SIG-M5 (cell line): Measurements from ENCODE around the gene ANKDD1A.

ENCODE experiments used
- DNase-seq: peaks from one replicate; lab custom pipeline; 2025; lab: John Stamatoyannopoulos, UW

Gene ANKDD1A

DNA sequence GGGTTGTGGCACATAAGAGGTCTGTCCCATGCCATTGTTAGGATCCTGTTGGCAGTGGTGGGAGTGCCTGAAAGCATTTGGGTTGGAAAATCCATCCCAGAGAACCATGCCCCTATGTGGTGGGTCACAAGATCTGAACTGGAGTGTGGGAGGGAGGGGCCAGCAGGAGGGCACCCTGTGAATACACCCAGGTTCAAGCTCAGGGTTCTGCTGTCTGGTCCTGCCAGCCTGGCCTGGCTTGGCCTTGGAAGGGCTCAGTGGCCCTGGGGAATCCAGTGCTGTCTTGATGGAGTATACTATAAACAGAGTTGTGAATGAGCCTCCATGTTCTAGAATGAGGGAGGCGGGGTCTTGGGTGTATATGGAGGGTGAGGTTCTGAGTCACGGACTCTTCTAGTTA, 11.8 kb downstream of the ANKDD1A start:
- DNase-seq = no peak

DNA sequence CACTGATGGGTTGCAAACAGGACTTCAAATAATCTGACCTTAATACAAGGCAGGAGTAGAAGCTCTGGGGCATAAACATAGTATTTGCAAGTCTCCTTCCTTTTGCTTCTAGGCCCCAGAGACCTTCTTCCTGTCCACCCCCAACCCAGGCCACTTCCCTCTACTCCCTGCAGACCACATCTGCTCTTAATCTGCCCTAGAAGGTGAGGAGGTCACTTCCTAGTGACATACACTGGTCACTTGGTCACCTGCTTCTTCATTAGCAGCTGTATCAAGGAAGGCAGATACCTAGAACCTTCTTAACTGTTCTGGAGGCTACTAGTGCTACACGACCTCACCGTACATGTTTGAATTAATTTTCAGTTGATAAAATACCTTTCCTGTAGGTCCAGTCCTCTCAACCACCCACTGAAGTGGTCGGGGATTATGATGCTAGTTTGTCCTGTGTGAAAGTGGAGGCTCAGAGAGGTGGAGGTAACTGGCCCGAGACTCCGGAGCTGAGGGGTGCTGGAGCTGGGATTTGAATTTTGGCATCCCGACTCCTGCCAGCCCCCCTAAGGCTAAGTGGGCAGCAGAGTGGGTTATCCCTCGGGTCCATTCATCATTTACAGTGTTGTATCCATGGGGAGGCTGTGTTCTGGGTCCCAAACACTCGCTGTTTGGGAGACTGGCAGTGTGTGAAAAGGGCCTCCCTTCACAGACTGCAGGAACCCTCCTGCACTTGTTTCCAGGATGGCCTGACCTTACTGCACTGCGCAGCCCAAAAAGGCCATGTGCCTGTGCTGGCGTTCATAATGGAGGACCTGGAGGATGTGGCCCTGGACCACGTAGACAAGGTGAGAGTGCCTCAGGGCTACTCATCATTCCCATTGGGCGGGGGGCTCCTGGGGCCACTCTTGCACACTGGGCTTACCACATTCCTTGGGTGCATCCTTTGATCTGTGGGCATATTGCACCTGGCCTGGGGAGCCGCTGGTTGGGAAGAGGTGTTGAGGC, 13.9 kb downstream of the ANKDD1A start:
- no peak for DNase-seq

DNA sequence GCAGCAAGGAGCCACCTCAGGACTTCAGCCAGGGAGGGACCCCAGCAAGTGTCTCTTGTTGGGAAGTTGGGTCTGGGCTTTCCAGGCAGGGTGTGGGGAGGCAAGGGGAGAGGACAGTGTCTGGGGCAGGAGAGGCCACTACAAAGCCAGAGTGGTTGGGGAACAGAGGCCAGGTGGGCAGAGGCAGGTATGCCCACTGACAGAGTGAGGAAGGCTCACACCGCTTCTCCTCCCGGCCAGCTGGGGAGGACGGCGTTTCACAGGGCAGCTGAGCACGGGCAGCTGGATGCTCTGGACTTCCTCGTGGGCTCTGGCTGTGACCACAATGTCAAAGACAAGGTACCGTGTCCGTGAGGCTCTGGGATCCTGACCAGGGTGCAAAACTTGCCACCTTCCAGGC, 15.0 kb downstream of the ANKDD1A start:
- no peak for DNase-seq

DNA sequence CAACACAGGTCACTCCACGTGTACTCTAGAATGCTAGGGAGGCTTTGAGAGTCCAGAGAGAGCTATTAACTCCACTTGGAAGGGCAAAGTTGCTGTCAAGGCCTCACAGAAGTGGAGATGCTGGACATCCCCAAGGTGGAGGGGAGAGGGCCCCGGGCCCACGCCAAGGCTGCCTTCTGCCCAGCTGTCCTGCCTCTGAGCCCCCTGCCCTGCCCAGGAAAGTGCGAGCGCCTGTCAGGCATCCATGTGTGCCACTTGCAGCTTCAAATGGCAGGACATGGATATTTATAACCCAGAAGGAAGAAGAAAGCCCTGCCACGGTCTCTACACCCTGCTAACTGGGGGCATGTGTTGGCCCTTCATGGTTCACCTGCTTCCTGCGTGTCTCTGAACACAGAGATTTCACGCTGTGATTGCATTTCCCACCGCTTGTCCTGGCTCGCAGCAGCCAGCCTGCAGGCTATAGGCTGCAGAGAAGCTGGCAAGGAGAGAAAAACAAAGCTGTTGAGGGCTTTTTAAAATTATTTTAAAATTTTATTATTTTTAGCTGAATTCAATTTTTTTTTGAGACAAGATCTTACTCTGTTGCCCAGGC, 17.0 kb downstream of the ANKDD1A start:
- DNase-seq = no peak

DNA sequence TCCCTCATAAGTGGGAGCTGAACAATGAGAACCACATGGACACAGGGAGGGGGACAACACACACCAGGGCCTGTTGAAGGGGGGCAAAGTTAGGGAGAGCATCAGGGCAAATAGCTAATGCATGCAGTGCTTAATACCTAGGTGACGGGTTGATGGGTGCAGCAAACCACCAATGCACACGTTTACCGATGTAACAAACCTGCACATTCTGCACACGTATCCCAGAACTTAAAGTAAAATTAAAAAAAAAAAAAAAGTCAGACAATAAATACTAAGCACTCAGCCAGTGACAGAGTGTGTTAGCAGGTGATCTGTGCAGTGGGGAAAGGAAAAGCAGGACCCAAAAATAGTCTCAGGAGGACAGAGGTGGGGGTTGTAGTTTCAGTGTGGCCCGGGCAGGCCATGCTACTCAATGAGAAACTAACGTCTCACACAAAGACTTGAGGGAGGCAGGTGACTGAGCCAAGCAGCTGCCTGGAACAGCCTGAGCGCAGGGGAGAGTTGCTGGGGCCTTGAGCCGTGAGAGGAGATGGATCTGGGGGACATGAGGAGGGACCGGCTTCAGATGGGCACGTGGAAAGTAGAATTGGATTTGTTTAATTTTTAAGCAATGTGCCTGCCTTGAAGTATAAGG, 18.4 kb downstream of the ANKDD1A start:
- no peak for DNase-seq

DNA sequence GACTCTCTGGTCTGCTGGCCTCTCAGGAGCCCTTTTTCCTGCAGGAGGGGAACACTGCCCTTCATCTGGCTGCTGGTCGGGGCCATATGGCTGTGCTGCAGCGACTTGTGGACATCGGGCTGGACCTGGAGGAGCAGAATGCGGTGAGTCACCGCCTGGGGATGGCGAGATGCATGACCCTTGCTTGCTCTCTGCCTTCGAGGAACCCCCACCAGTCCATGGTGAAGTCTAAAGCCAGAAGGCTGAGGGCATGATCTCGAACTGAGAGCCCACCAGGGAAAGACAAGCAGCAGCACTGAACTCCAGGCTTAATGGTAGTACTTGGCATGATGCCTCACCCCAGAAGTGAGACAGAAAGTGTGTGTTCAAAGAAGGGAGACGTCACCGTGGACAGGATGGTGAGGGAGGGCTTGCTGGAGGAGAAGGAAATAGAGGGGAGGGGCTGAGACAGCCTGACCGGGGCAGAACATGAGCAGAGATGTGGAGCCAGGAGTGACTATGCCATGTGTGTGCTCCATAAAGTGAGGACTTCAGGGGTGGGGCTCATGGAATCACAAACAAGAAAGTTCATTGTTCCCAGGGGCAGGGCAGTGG, 19.2 kb downstream of the ANKDD1A start:
- no peak for DNase-seq

DNA sequence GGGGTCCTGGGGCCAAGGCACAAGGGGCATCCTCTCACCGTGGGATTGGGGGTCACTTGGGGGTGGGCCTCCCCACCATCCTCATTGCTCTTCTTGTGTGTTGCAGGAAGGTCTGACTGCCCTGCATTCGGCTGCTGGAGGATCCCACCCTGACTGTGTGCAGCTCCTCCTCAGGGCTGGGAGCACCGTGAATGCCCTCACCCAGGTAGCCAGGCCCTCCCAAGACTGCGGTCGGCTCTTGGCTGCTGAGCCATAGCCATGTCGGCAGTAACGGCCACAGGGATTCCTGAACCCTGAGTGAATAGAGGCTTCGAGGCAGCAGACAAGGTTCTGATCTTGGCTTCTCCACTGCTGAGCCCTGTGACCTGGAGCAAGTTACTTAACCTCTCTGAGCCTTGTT, 19.7 kb downstream of the ANKDD1A start:
- DNase-seq = no peak

DNA sequence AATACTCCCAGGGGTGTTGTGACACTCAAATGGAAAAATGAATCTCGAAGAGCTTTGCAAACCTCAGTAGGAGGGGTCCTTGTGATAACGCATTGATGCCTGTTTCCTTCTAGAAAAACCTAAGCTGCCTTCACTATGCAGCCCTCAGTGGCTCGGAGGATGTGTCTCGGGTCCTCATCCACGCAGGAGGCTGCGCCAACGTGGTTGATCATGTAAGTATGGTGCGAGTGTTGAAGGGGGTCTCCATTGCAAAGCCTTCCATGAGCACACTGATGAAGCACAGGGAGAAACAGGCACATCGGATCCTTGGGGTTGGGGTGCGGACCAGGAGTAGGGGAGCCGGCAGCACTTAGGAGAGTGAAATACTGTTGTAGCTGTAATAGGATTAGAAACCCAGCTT, 22.3 kb downstream of the ANKDD1A start:
- no peak for DNase-seq

DNA sequence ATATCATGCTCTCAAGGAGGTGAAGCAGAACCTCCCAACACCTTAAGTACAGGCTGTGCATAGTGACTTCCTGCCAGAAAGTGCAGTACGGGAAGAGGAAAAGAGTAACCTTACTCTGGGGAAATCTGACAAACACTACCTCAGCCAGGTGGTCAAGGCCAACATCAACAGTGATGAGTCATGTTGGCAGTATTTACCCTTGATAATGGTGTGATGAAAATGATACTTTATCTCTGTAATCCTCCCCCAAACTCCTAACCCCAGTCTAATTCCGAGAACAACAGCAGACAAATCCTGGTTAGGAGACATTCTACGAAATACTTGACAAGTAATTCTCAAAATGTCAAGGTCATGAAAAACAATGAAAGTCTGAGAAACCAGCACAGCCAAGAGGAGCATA, 26.5 kb downstream of the ANKDD1A start:
- no peak for DNase-seq

DNA sequence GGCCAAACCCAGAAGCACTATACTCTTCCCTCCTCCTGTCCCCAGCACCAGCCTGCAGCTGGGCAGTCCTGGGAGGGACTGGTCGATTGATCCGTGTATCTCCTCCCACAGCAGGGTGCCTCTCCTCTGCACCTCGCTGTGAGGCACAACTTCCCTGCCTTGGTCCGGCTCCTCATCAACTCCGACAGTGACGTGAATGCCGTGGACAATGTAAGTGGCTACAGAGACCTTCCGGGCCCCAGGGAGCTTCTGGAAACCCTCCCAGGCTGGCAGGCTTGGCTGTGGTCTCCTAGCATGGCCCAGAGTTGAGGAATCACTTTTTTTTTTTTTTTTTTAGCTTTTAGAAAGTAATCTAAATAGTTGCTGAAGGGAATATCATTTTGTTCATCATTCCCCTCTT, 30.7 kb downstream of the ANKDD1A start:
- DNase-seq = no peak

DNA sequence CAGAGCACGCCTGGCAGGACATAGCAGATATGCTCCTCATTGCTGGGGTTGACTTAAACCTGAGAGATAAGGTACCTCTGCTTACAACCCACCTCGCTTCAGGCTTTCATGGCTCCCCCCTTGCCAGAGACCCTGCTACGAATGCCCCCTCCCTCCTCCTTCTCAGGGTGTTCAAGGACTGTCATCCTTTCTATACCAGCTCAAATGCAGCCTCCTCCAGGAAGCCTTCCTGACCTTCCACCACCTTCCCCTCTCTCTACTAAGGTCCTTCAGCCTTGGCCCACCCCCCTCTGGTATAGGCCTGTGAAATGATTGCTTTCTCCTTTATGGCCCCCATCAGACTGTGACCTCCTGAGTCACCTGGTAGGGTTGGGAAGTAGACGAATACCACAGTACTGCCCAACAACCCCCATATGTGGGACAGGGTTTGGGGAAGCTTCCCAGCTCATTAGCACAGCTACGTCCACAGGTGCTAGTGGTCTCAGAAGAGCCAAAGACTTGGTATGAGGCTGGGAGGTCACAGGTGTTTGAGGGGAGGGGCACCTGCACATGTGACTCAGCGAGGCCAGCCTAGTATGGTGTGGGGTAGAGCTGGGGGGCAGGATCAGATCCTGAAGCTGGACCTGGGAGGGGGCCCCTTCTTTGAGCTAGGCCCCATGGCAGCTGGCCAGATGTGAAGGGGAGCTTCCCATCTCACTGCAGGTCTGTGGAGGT, 32.0 kb downstream of the ANKDD1A start:
- no peak for DNase-seq

DNA sequence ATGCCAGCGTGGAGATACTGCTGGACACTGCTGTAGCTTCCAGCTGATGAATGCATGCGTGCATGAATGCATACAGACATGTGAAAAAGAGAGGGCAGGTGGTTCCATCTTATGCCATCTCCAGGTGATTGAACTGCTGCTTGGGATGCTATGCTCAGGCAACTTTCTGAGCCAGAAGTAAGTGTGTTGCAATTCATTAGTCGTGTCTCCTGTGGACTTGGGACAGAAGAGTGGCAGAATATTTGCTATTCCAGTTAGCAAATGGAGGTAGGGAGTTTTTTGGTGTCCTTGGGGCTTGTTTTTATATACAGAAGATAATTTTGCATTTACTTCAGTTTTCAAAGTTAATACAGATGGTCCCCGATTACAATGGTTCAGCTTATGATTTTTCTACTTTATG, 33.3 kb downstream of the ANKDD1A start:
- no peak for DNase-seq

DNA sequence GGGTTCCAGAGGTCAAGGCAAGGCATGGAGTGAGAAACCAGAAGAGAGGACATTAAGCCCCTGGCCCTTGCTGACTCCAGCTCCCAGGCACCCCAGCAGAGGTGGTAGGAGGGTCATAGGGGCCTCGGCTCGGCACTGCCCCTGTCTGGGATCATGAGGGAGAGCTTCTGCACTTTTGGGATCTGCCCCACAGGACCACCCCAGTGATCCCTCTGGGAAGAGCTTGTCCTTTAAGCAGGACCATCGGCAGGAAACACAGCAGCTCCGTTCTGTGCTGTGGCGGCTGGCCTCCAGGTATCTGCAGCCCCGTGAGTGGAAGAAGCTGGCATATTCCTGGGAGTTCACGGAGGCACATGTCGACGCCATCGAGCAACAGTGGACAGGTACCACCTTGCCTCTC, 35.5 kb downstream of the ANKDD1A start:
- DNase-seq = no peak

DNA sequence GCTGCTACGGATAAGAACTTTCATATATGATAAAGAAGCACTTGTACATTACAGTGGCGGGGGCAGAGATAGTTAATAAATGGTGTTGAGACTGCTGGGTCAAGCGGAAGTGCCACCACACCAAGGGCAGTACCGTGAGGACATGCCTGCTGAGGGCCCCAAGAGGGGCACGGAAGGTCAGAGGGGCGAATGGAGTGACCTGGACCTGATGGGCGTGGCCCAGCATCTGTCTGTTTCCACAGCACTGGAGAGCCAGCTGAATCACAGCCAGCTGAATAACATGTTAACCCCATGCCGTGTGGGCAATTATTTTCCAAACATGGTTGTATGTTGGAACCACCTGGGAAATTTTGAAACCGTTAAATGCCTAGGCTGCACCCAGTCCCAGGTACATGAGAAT, 37.2 kb downstream of the ANKDD1A start:
- no peak for DNase-seq

DNA sequence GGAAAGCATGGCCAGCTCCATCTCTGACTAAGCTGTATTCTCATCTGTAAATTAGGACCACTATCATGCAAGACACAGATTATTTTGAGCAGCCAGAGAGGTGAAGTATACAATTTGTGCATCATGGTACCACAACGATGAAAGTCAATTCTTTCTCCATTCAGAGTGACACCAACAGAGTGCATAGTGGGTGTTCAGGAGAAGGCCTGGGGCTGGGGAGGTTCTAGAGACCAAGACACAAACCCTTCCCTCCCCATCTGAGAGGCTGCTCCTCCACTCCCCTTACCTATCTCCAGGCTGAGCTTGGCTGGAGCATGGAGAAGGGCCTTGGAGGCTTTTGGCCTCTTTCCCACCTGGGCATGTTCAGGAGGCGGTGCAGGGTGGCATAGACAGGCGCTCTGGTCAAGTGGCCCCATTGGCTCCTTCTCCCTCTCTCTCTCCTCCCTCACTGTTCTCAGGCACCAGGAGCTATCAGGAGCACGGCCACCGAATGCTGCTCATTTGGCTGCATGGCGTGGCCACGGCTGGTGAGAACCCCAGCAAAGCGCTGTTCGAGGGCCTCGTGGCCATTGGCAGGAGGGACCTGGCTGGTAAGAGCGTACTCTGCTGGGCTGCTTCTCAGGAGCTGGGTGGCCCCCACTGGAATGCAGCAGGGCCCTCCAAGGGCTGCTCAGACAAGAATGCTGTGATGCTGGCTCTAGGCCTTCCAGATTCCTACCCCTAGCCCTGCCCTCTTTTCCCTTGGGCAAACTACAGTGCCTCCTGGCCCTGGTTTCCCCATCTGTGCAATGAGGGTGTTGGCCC, 37.9 kb downstream of the ANKDD1A start:
- DNase-seq = no peak

DNA sequence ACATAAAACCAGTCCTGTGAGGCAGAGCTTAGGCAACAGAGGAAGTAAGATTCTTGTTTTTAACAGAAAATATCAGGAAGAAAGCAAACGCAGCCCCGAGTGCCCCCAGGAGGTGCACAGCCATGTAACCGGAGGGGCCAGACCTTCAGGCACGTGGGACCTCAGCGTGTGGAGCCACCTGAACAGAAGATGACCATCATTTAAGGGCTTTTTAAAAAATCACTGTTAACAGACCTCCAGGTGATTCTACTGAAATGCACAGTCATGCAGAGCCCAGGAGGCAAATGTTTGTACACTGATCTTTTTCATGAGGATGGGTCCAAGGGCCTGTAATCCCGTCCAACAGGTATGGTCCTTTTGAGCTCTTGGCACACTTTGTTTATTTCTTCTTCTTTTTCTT, 39.2 kb downstream of the ANKDD1A start:
- DNase-seq = no peak

DNA sequence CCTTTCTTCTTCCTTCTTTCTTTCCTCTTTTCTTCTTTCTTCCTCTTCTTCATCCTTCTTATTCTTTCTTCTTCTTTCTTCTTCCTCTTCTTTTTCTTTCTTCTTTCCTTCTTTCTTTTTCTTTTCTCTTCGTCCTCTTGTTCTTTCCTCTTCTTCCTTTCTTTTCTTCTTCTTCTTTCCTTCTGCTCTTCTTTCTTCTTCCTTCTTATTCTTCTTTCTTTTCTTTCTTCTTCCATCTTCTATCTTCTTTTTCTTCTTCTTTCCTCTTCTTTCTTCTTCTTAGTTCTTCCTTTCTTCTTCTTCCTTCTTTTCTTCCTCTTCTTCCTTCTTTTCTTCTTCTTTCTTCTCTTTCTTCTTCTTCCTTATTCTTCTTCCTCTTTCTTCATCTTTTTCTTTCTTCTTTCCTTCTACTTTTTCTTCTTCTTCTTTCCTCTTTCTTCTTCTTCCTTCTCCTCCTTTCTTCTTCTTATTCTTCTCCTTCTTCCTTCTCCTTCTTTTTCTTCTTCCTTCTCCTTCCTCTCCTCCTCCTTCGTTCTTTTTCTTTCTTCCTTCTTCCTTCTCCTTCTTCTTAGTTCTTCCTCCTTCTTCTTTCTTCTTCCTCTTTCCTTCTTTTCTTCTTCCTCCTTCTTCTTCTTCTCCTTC, 40.2 kb downstream of the ANKDD1A start:
- no peak for DNase-seq

DNA sequence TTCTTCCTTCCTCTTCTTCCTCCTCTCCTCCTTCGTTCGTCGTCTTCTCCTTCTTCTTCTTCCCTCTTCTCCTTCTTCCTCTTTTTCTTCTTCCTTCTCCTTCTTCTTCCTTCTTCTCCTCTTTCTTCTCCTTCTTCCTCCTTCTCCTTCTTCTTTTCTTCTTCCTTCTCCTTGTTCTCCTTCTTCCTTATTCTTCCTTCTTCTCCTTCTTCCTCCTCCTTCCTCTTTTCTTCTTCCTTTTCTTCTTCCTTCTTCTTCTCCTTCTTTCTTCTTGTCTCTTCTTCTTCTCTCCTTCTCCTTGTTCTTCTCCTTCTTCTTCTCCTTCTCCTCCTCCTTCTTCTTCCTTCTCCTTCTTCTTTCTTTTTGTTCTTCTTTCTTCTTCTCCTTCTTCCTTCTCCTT, 42.7 kb downstream of the ANKDD1A start:
- DNase-seq = no peak

DNA sequence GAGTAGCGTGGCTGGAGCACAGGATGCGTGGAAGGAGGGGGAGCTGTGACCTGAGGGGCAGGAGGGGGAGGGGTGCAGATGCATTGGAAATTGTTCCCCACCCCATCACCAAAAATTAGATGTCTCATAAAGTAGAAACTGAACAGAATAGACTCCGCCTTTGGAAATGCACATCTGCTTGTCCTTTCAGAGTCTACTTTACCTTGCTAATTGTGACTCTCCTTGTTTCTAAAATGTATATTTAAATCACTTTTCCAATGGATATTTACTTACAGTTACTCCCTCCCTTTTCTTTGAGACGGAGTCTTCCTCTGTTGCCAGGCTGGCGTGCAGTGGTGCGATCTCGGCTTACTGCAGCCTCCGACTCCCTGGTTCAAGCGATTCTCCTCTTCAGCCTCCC, 47.4 kb downstream of the ANKDD1A start:
- no peak for DNase-seq

DNA sequence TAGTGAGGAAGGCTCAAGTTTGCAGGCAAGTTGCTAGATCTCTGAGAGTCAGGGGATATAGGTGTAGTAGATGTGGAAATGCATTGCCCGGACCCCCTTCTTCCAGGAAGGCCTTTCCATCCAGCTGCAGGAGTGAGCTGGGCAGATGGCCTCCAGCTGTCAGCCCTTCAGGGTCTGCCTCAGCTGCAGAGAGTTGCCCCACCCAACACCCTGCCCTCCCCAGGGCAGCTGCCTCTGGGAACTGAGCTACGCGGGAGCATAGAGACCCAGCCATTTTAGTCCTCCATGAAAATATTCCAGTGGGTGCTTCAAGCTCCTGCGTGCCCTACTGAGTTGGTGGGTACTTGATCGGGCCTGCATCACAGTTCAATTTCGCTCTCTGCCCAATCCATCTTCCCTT, 48.5 kb downstream of the ANKDD1A start:
- DNase-seq = no peak

DNA sequence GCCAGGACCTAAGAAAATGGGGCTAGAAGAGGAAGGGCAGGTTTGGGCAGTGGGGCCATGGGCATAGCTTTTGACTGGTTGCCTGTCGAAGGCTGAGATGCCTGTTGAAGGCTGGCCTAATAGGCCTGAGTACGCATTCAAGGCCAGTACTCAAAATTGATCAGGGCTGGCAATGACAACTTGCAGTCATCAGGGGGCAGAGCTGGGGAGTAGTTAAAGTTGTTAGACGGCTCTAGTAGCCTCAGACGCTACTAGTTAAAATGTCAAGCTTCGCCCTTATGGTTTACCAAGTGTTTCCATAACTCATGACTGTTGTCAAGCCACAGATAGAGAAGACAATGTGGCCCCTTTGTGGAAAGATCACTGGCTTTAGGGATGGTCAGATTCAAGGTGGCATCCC, 49.3 kb downstream of the ANKDD1A start:
- no peak for DNase-seq
